Lung (tissue), 12 donors: ENCODE results near the gene TRMT10B. TPM values are rescaled to one million over a fixed set of nuclear protein-coding genes. Genes with fewer than 3 reads are reported as not detected.

Experiments used
- ATAC-seq: fragments of 200-7000 bp; cut with Tn5 transposase; one replicate; pipeline ENCODE4 v1.9.1; 2020; ENCODE audit warnings: moderate number of reproducible peaks; ENCODE audit not compliant: insufficient read depth, low FRiP score
- DNase-seq, 3 donors: peaks; one replicate each; pipeline ENCODE4 v3.0.0-alpha.2; 2013 to 2017
- H3K27ac ChIP-seq, 2 donors: one replicate each; pipeline ENCODE4 v1.5.1; 2013; ENCODE audit warnings: mild to moderate bottlenecking in 2 of 2, moderate library complexity in 2 of 2, control low read depth in 1 of 2, inconsistent platforms in 1 of 2, low read depth in 1 of 2, low read length in 1 of 2
- H3K27me3 ChIP-seq, 3 donors: one replicate each; pipeline ENCODE4 v1.5.1; 2013; ENCODE audit warnings: low read length in 2 of 3; ENCODE audit not compliant: control insufficient read depth in 3 of 3, insufficient read depth in 3 of 3
- H3K36me3 ChIP-seq, 4 donors: one replicate each; pipeline ENCODE4 v1.5.1; 2013; ENCODE audit warnings: low read length in 4 of 4, mild to moderate bottlenecking in 1 of 4, moderate library complexity in 1 of 4; ENCODE audit not compliant: control insufficient read depth in 4 of 4, insufficient read depth in 4 of 4
- H3K4me1 ChIP-seq, 5 donors: one replicate each; pipeline ENCODE4 v1.5.1; 2013; ENCODE audit warnings: low read length in 5 of 5, mild to moderate bottlenecking in 2 of 5, moderate library complexity in 1 of 5; ENCODE audit not compliant: control insufficient read depth in 5 of 5, insufficient read depth in 5 of 5
- H3K4me3 ChIP-seq: one replicate; pipeline ENCODE4 v1.5.1; 2013; ENCODE audit warnings: mild to moderate bottlenecking, control low read depth, moderate library complexity
- H3K9ac ChIP-seq, 2 donors: one replicate each; pipeline ENCODE4 v1.5.1; 2013; ENCODE audit warnings: low read length in 2 of 2, control low read depth in 1 of 2; ENCODE audit not compliant: insufficient read depth in 1 of 2
- H3K9me3 ChIP-seq, 4 donors: one replicate each; pipeline ENCODE4 v1.5.1; 2013; ENCODE audit warnings: low read length in 3 of 4, mild to moderate bottlenecking in 1 of 4, moderate library complexity in 1 of 4; ENCODE audit not compliant: control insufficient read depth in 4 of 4, insufficient read depth in 3 of 4
- WGBS, 2 donors: extraction: QIAGEN DNeasy Blood & Tissue Kit; methylation state at CpG; one replicate each; pipeline ENCODE4 v1.1.7; 2013; 5-methylcytosine and 5-hydroxymethylcytosine counted together
- polyA plus RNA-seq, 2 donors: library from polyadenylated mRNA; stranded (reverse); fragments of 200-250 nt; gene quantifications; one replicate each; pipeline ENCODE4 v1.2.1, GENCODE V29; 2013
- total RNA-seq, 2 donors: library from RNA; depleted of rRNA in 1 of 2; stranded (reverse); fragments of >200 nt in 1 of 2; gene quantifications; one replicate each; pipeline ENCODE4 v1.2.1, GENCODE V29; 2014 to 2021
- TF ChIP-seq, protein P1 (sequence below): IDR thresholded peaks from 2 replicates; pipeline ENCODE4 v1.5.1; 2012; ENCODE audit warnings: mild to moderate bottlenecking; ENCODE audit errors: control extremely low read depth, extremely low read depth
- donor health status: control.
- donor health status: control.
- donor health status: Bipolar disorder and iron deficiency.
- donor health status: healthy.
- donor health status: DM: yes; HTN: yes; CAD: no.

Gene TRMT10B
- total and polyA plus RNA-seq, 4 donors = 5.0 to 7.6 (median 5.7) TPM

DNA sequence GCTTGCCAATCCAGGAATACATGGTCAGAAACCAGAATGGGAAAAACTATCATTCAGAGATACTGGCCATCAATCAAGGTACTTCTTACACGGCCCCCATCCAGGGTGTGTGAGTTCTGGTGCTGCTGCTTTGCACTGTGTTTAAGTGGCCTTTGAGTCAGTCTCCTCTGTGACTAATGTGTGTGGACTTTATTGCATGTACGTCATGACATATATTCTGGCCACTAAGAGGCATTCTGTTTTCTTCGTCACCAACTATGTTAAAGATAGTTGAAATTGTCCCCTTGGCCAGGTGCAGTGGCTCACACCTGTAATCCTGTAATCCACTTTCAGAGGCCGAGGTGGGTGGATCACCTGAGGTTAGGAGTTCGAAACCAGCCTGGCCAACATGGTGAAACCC is 22.7 kb downstream of the TRMT10B start:
- TF ChIP-seq, protein P1, sequence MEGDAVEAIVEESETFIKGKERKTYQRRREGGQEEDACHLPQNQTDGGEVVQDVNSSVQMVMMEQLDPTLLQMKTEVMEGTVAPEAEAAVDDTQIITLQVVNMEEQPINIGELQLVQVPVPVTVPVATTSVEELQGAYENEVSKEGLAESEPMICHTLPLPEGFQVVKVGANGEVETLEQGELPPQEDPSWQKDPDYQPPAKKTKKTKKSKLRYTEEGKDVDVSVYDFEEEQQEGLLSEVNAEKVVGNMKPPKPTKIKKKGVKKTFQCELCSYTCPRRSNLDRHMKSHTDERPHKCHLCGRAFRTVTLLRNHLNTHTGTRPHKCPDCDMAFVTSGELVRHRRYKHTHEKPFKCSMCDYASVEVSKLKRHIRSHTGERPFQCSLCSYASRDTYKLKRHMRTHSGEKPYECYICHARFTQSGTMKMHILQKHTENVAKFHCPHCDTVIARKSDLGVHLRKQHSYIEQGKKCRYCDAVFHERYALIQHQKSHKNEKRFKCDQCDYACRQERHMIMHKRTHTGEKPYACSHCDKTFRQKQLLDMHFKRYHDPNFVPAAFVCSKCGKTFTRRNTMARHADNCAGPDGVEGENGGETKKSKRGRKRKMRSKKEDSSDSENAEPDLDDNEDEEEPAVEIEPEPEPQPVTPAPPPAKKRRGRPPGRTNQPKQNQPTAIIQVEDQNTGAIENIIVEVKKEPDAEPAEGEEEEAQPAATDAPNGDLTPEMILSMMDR = no peak
- ATAC-seq = no peak
- no peak overlapping the region for H3K9ac ChIP-seq
- no peaks in the 10 kb centered on the region for H3K9me3 ChIP-seq
- H3K4me1 ChIP-seq = no peaks in the 10 kb centered on the region
- no peak overlapping the region for H3K27ac ChIP-seq
- WGBS, 2 donors = 91 to 93% methylated on average over 5 of the region's 5 CpGs
- peaks cover 17 to 27% (median 23%) of the 10 kb centered on the region in 4 donors for H3K36me3 ChIP-seq
- no peak for DNase-seq
- no peaks in the 10 kb centered on the region for H3K27me3 ChIP-seq
- H3K4me3 ChIP-seq = no peak overlapping the region

DNA sequence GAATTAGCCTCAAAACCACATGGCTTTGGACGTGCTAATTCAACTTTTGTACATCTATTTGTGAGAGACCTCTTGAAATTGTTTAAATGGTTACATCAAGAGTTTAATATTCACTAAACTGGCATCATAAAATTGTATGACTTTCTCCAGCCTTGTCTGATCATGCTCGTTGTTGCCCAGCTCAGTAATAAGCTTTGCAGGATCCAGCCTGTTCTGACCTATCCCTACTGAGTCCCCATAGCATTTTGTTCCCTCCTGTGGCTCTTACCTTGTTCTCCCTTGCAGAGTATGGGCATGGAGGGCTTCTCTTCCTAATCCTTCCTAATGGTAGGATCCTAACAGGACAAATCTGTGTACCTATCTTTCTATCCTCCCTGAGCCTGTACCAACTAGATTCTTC is 24.9 kb downstream of the TRMT10B start:
- Histone ChIP-seq H3K4me1 (no peaks in the 10 kb centered on the region), H3K27me3 (no peaks in the 10 kb centered on the region), H3K4me3 (no peak overlapping the region), H3K27ac (no peak overlapping the region), H3K9ac (no peak overlapping the region), H3K9me3 (no peaks in the 10 kb centered on the region), H3K36me3 (peaks cover 25 to 41% (median 26%) of the 10 kb centered on the region in 4 donors)
- TF ChIP-seq, protein P1 = no peak
- no peak for ATAC-seq
- no peak for DNase-seq
- 67 to 77% methylated on average over 2 of the region's 2 CpGs for WGBS, 2 donors

DNA sequence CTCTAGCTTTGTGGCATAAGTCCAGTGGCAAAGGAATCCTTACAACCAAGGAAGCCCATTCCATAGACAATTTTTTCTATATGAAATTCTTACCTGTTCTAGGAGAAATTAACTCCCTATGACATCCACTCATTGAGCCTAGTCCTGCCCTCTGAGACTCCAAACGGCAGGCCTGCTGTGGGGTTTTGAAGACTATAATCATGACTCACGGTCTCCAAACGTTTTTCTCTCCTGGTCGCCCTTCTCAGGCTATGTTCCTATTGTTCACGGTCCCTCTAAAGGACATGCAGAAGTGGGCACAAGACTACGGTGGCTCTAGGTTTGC is 30.6 kb downstream of the TRMT10B start:
- peaks cover 5 to 8% (median 5%) of the 10 kb centered on the region in 5 donors for H3K4me1 ChIP-seq

More for the DNA sequence above, 30.6 kb downstream of the TRMT10B start:
- peaks cover 0 to 3% (median 0%) of the 10 kb centered on the region in 4 donors for H3K9me3 ChIP-seq
- H3K27ac ChIP-seq = peak overlapping the region; percentile 74 to 88
- peak overlapping the region; percentile 24 to 72 for H3K9ac ChIP-seq
- 3 to 4% methylated on average over 6 of the region's 6 CpGs for WGBS, 2 donors
- peaks cover 0 to 9% (median 0%) of the 10 kb centered on the region in 3 donors for H3K27me3 ChIP-seq
- ATAC-seq (no peak), DNase-seq (no peak)
- TF ChIP-seq, protein P1 = no peak
- peaks cover 10 to 33% (median 21%) of the 10 kb centered on the region in 4 donors for H3K36me3 ChIP-seq
- H3K4me3 ChIP-seq = peak overlapping the region; percentile 99
